HG03558 (cell line): ENCODE results near the gene ATP2B2.

Source experiments
- ATAC-seq: cut with Tn5 transposase; IDR thresholded peaks from one replicate; pipeline ENCODE4 v1.9.1; 2021; ENCODE audit warnings: moderate number of reproducible peaks; ENCODE audit not compliant: unreplicated experiment; ENCODE audit errors: extremely low read depth

Gene ATP2B2

DNA sequence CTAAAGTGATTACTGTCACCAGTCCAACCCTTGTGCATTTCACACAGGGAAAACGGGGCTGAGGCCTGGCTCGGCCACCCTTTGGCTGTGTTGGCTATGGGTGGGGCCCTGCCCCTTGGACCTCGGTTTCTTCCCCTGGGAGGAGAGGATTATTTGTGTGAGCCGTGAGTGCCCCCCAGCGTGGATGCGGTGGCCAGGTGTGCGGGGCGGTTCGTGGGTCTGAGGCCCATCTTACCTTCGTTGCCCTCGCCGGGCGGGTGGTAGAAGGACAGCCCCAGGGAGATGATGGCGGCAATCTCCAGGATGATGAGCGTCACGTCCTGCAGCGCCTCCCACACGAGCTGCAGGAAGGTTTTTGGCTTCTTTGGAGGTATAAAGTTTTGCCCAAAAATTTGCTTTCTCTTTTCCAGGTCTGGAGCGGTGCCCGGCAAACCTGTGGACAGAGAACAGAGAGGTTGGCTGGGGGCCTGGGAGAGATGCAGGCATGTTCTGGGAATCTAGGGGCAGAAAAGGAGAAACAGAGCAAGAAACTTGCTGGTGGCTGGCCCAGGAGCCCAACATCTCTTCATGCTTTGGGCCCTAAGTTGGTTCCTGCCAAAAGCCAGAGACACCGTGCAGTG lies 94.9 kb downstream of the ATP2B2 start:
- ATAC-seq = no peak

DNA sequence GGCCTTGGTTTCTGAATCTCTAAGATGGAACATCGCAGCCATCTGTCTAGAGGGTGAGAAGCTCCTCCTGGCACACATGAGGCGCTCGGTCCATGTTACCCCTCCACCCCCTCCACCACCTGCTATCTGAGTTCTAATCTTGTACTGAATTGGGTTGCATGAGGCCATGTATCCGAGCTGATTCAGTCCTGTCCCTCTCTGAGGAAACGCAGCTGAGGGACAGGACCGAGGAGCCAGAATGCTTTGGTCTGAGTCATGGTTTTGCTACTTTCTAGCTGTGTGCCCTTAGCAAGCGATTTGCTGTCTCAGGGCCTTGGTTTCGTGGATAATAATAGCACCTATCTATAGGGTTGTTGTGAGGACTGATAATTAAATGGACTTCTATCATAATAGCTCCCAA lies 96.7 kb downstream of the ATP2B2 start:
- no peak for ATAC-seq

DNA sequence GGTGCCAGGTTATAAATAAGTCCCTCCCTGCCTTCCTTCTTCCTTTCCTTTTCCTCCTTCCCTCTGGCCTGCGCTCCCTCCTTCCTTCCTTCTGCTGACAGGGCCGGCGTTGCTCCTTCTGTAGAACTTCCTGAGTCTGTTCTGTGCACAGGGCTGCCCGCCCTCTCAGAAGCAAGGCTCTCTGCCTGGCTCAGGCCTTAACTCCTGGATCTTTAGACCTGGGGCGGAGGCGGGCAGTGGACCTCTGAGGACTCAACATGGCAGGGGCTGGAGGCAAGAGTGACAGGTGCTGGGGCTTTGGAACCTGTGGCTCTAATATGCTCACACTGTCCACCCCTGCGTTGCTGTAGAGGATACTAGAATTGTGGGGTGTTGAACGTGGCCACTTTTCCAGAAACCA lies 98.0 kb downstream of the ATP2B2 start:
- no peak for ATAC-seq

DNA sequence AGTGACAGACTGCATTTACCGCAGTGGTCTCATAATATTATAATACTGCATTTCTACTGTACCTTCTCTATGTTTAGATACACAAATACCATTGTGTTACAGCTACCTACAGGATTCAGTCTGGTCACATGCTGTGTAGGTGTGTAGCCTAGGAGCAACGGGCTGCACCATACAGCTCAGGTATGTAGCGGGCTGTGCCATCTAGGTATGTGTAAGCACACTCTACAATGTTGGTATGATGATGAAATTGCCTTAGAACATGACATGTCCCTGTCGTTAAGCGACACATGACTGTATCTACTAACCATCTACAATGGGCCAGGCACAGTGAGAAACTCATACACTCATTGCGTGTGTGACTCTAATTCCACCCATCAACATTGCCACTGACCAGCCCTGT lies 99.0 kb downstream of the ATP2B2 start:
- no peak for ATAC-seq

DNA sequence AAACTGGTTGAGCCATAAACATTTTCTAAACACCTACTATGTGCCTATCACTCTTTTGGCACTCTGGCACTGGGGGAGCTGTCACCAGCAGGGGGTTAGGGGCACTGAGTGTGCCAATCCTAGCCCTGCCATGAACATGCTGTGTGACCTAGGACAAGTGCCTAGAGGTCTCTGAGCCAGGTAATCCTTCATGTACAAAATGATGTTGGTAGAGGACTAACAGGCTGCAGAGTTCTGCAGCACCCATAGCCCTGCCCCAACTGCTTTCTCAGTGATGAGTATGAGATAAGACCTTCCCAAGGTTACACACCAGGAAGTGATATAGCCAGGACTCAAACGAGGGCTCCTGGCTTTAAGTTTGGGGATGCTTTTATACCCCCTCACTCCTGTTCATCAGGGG lies 99.6 kb downstream of the ATP2B2 start:
- no peak for ATAC-seq

DNA sequence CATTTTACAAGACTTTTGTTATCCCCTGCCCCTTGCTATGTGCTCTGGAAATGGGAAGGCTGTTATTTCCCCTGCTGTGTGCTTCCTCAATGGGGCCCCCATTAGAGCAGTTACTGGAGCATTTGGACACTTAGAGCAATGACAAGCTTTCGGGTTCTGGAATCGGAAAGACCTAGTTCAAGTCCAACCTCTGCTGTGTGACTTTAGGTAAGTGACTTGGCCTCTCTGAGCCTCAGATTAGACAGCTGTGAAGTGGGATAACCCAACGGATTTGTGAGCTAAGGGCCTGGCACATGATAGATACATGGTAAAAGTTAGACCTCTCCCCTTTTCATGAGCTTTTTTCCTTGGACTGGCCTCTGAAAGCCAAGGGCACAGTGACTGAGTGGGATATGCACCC lies 100.5 kb downstream of the ATP2B2 start:
- no peak for ATAC-seq

DNA sequence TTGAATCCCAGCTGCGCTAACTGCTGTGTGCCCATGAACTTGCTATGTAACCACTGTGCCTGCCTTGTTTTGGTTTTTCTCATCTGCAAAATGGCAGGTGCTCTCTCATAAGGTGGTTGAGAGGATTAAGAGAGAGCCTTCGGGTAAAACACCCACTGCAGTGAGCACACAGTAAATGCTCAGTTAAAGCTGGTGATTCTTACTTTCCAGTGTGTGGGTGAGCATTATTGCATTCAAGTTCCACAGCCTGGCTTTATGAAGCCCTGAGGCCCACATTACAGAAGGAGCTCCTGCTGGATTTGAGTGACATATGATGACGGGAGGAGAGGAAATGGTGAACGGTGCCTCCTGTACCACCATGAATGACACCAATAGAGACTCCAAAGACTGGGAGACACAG lies 101.0 kb downstream of the ATP2B2 start:
- ATAC-seq = no peak

DNA sequence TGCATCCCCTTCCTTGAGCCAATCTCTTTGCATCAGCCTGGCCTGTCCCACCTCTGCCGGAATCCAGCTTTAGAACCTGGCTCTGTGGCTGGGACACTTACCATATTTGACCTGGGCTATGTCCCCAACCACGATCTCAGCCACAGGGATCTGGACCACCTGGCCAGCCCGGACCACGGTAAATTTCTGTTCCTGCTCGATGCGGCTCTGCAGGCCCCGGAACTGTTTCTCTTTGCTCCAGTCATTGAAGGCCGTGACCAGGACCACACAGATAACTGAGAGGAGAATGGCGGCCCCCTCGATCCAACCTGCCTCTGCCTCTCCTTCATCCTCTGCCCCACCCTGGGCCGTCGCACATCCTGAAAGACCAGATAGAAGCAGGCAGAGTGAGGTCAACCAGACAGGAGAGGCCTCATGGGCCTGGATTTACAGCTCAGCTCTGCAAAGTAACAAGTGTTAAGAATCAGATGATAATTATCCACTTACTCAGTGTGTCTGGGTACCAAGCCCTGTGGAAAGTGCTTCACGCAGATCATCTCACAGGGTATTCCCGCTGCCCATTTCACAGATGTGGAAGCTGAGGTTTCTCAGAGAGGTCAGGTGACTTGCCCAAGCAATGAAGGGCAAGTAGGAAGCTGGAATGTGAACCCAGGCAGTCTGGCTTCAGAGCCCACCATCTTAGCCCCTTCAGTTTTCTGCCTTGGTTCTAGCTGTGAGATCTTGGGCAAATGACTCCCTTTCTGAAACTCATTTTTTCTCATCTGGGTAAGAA lies 103.2 kb downstream of the ATP2B2 start:
- ATAC-seq = no peak

DNA sequence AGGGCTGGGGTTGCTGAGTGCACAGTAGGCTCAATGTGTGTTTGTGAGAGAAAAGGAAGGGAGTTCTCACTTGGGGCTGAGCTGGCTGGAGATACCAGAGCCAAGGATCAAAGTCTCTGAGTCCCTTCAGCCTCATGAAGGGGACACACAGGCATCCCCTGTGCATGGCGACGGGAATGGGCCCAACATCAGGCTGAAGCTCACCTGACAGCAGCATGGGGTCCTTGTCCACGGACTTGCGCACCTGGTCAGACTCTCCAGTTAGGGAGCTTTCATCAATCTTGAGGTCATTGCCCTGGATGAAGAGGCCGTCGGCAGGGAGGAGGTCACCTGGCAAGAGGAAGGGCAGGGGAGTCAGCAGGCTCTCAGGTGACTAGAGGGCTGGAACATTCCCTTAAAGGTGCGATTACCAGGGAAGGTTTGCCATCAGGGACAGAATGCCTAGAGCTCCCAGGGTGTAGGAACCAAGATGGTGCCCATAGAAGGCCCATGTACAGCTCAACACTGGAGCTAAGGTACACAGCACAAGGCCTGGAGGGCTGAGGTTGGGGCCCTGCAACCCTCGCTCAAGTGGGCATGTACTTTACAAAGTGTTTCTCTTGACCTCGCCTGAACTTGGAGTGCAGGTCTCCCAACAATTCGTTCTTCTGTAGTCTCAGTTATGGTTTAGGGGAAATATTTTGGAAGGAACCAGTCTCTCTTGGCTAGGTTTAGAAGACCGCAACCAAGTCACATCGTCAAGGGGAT lies 104.5 kb downstream of the ATP2B2 start:
- ATAC-seq = no peak

DNA sequence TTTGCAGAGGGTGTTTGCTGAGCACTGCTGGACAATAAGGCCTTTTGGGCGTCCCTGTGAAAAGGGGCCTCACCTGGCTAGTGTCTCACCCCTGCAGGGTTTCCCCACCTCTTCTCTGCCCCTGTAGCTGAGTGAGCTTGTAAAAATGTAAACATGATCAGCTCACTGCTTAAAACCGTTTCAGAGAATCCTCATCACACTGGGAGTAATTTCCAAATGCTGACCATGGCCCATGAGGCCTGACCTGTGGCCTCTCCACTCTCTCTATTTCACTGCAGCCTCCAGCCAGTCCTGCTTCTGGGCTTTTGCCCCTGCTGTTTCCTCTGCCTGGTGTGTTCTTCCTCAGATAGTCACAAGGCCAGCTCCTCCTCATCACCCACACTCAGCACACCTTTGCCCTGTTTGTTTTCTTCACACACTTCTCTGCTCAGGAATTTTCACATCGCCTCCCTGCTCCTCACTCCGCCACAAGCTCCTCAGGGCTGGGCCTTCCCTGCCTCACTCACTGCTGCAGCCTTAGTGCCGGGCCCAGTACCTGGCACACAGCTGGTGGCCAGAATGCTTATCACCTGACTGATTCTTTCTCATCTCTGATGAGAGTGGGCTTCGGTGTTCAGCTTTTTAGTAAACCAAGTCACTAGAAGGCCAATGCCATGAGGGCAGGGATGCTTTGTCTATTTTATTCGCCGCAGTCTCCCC lies 105.2 kb downstream of the ATP2B2 start:
- ATAC-seq = no peak

DNA sequence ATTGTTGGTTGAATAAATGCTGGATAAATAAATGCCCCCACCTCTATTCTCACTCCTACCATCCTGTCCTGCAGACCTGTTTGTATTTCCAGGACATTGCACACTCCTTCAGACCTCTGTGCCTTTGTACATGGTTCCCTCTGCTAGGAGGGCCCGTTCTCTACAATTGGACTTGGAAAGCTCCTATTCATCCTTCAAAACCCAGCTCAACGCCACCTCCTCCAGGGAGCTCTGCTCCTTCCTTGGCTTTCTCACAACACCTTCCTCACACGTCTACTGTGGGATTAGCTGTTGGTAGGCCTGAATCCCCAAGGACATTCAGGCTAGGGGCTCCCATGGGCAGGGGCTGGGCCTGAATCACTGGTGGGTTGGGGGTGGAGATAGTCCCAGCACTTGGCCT lies 105.8 kb downstream of the ATP2B2 start:
- no peak for ATAC-seq

DNA sequence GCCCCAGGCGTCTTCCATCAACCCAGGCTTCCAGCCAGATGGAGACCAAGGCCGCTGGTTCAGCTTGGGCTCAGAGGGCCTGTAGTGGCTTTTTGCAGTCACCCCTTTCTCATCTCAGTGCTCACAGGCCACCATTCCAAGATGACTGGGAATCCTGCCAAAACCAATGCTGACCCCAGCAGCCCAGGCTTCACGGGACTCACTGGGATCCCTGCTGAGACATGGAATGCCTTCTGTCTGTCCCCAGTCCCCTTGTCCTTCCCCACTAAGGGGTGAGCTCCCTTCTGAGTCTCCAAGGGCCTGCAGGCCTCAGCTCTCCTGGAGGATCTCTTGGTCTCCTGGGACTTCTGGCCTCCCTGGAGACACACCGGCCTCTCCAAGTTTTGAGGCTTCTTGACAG lies 107.0 kb downstream of the ATP2B2 start:
- no peak for ATAC-seq

DNA sequence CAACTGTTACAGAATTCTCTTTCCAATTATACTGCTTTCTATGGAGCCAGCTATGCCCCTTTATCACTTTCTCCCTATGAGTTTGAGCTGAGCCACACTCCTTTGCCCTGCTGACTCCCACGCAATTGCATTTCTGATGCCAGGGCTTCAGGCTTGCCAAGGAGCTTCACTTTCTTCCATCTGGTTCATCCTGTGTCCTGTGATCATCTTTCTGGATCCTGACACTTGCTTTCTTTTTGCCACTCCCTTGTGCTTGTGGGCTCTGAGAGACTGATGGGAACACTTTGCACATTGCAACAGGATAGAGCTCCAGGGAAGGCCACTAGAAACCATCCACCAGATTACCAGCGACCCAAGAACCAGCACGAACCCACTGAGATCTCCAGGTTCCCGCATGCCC lies 107.5 kb downstream of the ATP2B2 start:
- ATAC-seq = no peak

DNA sequence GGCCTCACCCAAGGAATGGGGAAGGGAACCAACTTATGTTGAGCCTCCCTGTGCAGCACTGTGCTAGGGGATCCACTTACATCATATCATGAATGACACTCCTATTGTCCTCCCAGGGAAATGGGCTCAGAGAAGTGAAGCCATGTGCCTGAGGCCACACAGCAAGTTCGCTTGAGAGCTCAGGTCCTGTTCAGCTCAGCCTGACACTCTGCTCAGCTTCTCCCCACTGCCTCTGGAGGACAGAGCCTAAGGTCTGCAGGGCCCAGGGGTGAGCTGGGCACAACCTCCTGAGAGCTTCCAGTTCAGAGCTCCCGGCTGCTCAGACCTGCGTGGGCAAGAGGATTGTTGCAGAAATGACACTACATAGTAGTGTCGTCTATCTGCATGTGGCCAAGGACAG lies 108.5 kb downstream of the ATP2B2 start:
- no peak for ATAC-seq

DNA sequence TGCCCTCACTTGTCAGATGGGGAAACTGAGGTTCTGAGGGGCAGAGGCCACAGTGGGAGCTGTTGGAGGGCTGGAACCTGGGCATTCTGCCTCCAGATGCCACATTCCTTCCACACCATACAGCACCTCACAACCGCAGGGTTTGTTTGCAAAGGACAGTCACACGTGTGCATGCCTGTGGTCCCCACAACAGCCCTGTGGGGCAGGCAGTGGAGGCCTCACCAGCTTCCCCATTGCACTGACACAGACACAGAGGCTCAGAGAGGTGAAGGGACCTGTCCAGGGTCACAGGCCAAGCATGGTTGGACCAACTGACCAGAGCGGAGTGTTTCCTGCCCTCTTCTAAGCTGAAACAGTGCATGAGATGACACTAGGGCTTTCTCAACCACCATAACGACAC lies 109.3 kb downstream of the ATP2B2 start:
- ATAC-seq = no peak

DNA sequence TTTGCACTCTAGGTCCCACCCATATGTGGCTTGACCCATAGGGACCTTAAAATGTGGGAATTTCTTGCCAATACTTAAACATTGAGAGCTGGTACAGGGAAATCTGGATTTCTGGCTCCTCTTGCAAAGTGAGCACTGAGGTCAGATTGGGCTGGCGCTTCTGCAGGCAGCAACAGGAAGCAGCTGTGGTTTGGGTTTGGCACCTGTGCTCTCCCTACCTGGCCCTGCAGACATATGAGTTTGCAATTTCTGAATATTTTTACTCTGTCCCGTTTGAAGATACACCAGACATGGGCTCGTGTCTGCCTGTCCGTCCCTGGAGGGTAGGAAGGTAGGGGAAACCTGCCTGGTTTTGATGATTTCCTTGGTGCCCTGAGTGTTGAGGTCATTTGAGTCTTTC lies 109.7 kb downstream of the ATP2B2 start:
- ATAC-seq = no peak

DNA sequence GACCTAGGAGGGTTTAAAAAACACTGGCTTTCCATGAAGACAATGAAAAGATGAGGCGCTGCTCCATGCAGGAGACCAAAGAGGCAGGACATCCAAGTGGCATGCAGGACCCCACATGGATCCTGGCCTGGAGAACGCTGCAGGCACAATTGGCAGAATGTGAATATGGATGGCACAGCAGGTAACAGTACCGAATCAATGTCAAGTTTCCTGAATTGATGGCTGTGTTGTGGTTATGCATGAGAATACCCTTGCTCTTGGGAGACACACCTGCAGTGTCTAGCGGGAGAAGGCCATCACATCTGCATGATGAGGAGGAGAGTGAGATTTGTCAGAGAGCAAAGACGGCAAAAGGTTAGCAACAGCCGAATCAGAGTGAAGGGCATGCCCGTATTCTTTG lies 110.2 kb downstream of the ATP2B2 start:
- no peak for ATAC-seq

DNA sequence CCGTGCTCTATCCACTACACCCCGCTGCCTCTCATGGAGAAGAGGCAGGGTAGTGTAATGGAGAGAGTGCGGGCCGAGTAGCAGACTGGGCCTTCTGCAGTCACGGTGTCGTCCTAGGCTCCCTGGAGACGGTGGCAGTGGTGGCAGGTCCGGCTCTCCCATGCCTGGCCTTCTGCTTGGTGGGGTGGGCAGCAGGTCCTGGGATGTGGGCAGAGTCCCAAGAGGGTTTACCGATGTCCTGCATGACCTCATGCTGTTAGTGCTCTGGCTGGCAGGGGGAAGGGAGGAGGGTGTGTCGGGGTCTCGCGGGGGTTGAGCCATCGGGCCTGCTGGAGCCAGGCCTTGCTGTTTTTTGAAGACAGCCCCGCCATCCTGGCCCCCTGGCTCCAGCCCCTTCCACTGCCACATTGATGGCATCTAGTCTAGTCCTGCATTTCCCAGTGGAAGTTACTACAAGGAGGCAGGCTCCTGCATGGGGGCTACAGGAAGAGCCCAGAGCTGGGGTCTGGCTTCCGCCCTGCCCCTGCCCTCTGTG lies 110.8 kb downstream of the ATP2B2 start:
- ATAC-seq = no peak

DNA sequence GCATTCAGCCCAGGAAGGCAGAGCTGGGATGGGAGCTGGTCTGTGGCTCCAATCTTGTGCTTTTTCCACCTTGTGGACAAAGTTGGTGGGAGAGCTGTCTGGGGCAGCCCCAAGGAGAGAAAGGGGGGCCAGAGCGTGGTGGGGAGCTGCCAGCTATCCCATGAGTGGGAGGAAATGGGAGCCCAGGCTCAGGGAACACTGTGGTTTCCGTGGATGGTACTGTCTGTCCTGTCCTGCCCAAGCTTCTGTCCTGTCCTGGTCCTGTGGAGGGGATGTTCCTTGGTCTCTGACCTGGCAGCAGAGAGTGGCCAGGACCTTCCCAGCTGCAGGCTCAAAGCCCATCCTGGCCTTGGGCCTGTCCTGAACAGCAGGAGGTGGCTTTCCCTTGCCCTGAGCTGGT lies 111.9 kb downstream of the ATP2B2 start:
- no peak for ATAC-seq

DNA sequence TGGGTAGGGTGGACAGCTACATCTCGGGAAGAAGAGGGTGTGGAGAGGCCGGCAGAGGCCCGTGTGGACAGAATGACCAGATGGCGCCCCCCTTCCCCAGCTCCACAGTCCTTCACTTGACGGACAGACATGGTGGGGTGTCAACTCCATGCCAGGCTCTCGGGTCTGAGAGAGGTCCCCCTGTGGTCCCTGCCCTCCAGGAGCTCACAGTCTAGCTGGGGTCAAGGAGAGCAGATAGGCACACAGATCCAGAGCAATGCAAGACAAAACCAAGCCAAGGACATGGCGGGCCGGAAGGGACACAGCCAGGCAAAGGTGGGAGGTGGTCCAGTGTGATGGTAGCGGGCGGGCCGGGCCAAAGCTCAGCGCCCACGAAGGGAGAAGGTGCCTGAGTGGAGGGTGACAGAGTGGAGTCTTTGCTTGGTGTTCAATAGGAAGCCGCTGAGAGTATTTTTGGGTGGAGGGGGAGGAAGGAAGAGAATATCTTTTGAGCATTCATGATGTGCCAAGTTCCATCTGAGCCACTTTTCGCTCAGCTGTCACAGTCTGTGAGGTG lies 112.4 kb downstream of the ATP2B2 start:
- ATAC-seq = no peak
